IMR-90 (cell line): Measurements from ENCODE around the gene ARFIP2.

Source experiments
- BHLHE40 ChIP-seq: fragments of 150-350 bp; IDR thresholded peaks from 2 replicates; pipeline ENCODE4 v1.6.1; 2016; ENCODE audit warnings: mild to moderate bottlenecking, low read depth, low read length
- CHD1 ChIP-seq: IDR thresholded peaks from 2 replicates; pipeline ENCODE4 v1.6.1; 2012; ENCODE audit warnings: low read depth, low read length, improper control_type of control experiment
- MAZ ChIP-seq: IDR thresholded peaks from 2 replicates; pipeline ENCODE4 v1.6.1; 2012; ENCODE audit warnings: low read depth, mild to moderate bottlenecking, low read length, improper control_type of control experiment, moderate library complexity, borderline replicate concordance
- POLR2A ChIP-seq: IDR thresholded peaks from 2 replicates; pipeline ENCODE4 v1.6.1; 2012; ENCODE audit warnings: mild to moderate bottlenecking, low read depth, low read length
- RAD21 ChIP-seq: IDR thresholded peaks from 2 replicates; pipeline ENCODE4 v1.6.1; 2012; ENCODE audit warnings: low read length, improper control_type of control experiment
- TF ChIP-seq, protein P1 (sequence below): conservative IDR thresholded peaks from 2 replicates; pipeline ENCODE4 v1.5.1; 2012; ENCODE audit warnings: mild to moderate bottlenecking, low read depth, low read length, improper control_type of control experiment
- TF ChIP-seq, protein P2 (sequence below): fragments of 150-350 bp; IDR thresholded peaks from 2 replicates; pipeline ENCODE4 v1.6.1; 2016; ENCODE audit warnings: low read depth, mild to moderate bottlenecking, low read length, moderate library complexity, borderline replicate concordance

DNA sequence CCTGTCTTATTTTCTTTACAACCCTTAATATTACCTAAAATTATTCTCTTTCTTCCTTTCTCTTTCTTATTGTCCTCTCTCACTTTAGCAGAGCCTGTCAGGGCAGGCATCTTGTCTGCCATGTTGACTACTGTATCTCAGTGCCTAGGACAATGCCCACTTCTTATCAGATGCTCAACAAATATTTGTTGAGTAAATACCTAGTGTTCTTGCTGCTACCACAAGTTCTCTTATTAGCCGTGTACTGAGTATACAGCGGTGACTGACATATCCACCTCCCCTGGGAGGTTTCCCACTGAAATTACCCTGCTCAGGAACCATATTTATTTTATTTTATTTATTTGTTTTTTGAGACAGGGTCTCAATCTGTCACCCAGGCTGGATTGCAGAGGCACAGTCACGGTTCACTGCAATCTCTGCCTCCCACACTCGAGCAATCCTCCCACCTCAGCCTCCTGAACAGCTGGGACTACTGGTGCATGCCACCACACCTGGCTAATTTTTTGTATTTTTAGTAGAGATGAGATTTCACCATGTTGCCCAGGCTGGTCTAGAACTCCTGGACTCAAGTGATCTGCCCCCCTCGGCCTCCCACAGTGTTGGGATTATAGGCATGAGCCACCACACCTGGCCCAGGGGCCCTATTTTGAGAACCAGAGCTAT, 47.0 kb downstream of the ARFIP2 start:
- TF ChIP-seq POLR2A (no peak), CHD1 (no peak), RAD21 (no peak), MAZ (no peak), BHLHE40 (no peak)
- TF ChIP-seq, protein P1, sequence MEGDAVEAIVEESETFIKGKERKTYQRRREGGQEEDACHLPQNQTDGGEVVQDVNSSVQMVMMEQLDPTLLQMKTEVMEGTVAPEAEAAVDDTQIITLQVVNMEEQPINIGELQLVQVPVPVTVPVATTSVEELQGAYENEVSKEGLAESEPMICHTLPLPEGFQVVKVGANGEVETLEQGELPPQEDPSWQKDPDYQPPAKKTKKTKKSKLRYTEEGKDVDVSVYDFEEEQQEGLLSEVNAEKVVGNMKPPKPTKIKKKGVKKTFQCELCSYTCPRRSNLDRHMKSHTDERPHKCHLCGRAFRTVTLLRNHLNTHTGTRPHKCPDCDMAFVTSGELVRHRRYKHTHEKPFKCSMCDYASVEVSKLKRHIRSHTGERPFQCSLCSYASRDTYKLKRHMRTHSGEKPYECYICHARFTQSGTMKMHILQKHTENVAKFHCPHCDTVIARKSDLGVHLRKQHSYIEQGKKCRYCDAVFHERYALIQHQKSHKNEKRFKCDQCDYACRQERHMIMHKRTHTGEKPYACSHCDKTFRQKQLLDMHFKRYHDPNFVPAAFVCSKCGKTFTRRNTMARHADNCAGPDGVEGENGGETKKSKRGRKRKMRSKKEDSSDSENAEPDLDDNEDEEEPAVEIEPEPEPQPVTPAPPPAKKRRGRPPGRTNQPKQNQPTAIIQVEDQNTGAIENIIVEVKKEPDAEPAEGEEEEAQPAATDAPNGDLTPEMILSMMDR = no peak
- TF ChIP-seq, protein P2, sequence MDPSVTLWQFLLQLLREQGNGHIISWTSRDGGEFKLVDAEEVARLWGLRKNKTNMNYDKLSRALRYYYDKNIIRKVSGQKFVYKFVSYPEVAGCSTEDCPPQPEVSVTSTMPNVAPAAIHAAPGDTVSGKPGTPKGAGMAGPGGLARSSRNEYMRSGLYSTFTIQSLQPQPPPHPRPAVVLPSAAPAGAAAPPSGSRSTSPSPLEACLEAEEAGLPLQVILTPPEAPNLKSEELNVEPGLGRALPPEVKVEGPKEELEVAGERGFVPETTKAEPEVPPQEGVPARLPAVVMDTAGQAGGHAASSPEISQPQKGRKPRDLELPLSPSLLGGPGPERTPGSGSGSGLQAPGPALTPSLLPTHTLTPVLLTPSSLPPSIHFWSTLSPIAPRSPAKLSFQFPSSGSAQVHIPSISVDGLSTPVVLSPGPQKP = no peak
